NT2/D1 (cell line): ENCODE measurements around the gene OCLN.

Source experiments
- YY1 ChIP-seq: IDR thresholded peaks from 2 replicates; pipeline ENCODE4 v1.6.1; 2011; ENCODE audit not compliant: insufficient read length, insufficient read depth
- ZNF274 ChIP-seq: IDR thresholded peaks from 2 replicates; pipeline ENCODE4 v1.6.1; 2011; ENCODE audit warnings: mild to moderate bottlenecking, low read depth, low read length

DNA sequence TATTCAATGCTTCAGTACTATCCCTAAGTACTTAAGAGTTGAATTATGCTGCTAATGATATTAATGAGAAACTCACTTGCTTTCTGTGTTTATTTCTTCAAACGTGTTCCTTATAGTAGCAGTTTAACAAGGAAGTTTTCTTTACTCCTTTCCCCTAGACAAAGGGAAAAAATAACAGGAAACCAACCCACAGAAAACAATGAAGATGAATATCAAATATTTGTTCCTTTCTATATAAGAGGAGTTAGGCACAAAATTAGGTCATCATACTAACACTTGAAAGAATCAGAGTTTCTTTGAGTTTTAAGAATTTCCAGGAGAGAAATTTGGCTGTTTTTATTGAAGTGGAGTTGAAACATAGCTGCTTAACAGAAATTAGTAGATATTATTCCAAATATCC lies 15.4 kb upstream of the OCLN start:
- no peak for TF ChIP-seq ZNF274
- no peak for TF ChIP-seq YY1
